H1 (cell line): ENCODE data around the gene SLC35G6. TPM values are rescaled to one million over a fixed set of nuclear protein-coding genes. Genes with fewer than 3 reads are reported as not detected.

Experiments
- CTCF ChIA-PET: fragments of 300-600 bp; sonication (Branson Sonifier 250); formaldehyde crosslinking; loops from one replicate; lab custom pipeline; 2021; ENCODE audit not compliant: partially characterized antibody; lab: Charles Lee
- POLR2A ChIA-PET: fragments of 300-600 bp; sonication (Branson Sonifier 250); formaldehyde crosslinking; loops from one replicate; lab custom pipeline; 2021; ENCODE audit warnings: inconsistent platforms; ENCODE audit not compliant: partially characterized antibody; lab: Charles Lee
- DNase-seq, 2 experiments: peaks; one replicate each; pipeline versions ENCODE4 v3.0.0 to v3.0.0-alpha.2; 2010 to 2022; ENCODE audit warnings: low spot score in 2 of 2, low read depth in 1 of 2, mixed read lengths in 1 of 2
- FAIRE-seq: peaks from 2 replicates; lab custom pipeline; 2011; peaks lifted over from hg19 to GRCh38; lab: Jason Lieb, UNC
- H2AFZ ChIP-seq: 2 replicates; pipeline ENCODE4 v1.8.1; 2012; ENCODE audit warnings: low read length, inconsistent platforms
- H2AK5ac ChIP-seq: 2 replicates; pipeline ENCODE4 v1.6.1; 2013; ENCODE audit warnings: low read depth, low read length
- H2BK120ac ChIP-seq: replicated peaks from 2 replicates; pipeline ENCODE3; 2013; ENCODE audit warnings: low read depth, low read length, inconsistent platforms
- H2BK12ac ChIP-seq: 2 replicates; pipeline ENCODE4 v1.6.1; 2013; ENCODE audit warnings: low read depth, low read length
- H2BK15ac ChIP-seq: 2 replicates; pipeline ENCODE4 v1.6.1; 2013; ENCODE audit warnings: low read length
- H2BK20ac ChIP-seq: 2 replicates; pipeline ENCODE4 v1.6.1; 2013; ENCODE audit warnings: low read length
- H2BK5ac ChIP-seq: 2 replicates; pipeline ENCODE4 v1.6.1; 2013; ENCODE audit warnings: low read depth, low read length
- H3K14ac ChIP-seq: 2 replicates; pipeline ENCODE4 v1.6.1; 2013; ENCODE audit warnings: inconsistent platforms; ENCODE audit not compliant: insufficient read length
- H3K18ac ChIP-seq: 2 replicates; pipeline ENCODE4 v1.6.1; 2013; ENCODE audit warnings: low read length; ENCODE audit errors: extremely low read depth
- H3K23ac ChIP-seq: 2 replicates; pipeline ENCODE4 v1.6.1; 2013; ENCODE audit warnings: inconsistent platforms; ENCODE audit not compliant: insufficient read length
- H3K23me2 ChIP-seq: 2 replicates; pipeline ENCODE4 v1.6.1; 2013; ENCODE audit warnings: low read depth, low read length
- H3K27ac ChIP-seq: 2 replicates; pipeline ENCODE4 v1.6.1; 2011; ENCODE audit warnings: low read depth, low read length, inconsistent platforms
- H3K27me3 ChIP-seq, 4 experiments: replicated peaks in 1 of 4; 1 replicate in 1 of 4; 2 replicates in 3 of 4; pipeline versions ENCODE4 v1.6.1 to v1.8.1; 2011 to 2013; ENCODE audit warnings: low read length in 3 of 4, mild to moderate bottlenecking in 3 of 4, inconsistent platforms in 2 of 4, mixed read lengths in 2 of 4, moderate library complexity in 1 of 4; ENCODE audit not compliant: control insufficient read depth in 3 of 4, insufficient read depth in 3 of 4; ENCODE audit errors: extremely low read depth in 1 of 4
- H3K36me3 ChIP-seq, 4 experiments: 2 replicates each; pipeline versions ENCODE4 v1.6.1 to v1.8.1; 2011 to 2013; ENCODE audit warnings: mild to moderate bottlenecking in 4 of 4, low read length in 3 of 4, moderate library complexity in 2 of 4, control low read depth in 1 of 4, inconsistent platforms in 1 of 4; ENCODE audit not compliant: insufficient read depth in 4 of 4, control insufficient read depth in 2 of 4
- H3K4ac ChIP-seq: replicated peaks from 2 replicates; pipeline ENCODE3; 2013; ENCODE audit warnings: low read length, low read depth, mixed read lengths, inconsistent platforms; ENCODE audit not compliant: insufficient read length
- H3K4me1 ChIP-seq, 4 experiments: replicated peaks in 1 of 4; 1 replicate in 1 of 4; 2 replicates in 3 of 4; pipeline versions ENCODE4 v1.6.1 to v1.8.1; 2011 to 2013; ENCODE audit warnings: low read length in 3 of 4, inconsistent platforms in 2 of 4, mixed read lengths in 1 of 4; ENCODE audit not compliant: insufficient read depth in 4 of 4, control insufficient read depth in 3 of 4
- H3K4me2 ChIP-seq, 2 experiments: 2 replicates each; pipeline versions ENCODE4 v1.6.1 to v1.8.1; 2011 to 2013; ENCODE audit warnings: low read depth in 2 of 2, low read length in 2 of 2, control low read depth in 1 of 2, inconsistent platforms in 1 of 2, mild to moderate bottlenecking in 1 of 2; ENCODE audit not compliant: insufficient read depth in 1 of 2
- H3K4me3 ChIP-seq, 4 experiments: fragments of 200-600, 300-600 bp in 1 of 4; sonication (generic), shearing (Covaris generic), sonication (Bioruptor Twin) in 1 of 4; 2 replicates each; pipeline versions ENCODE4 v1.5.1 to v1.8.1; 2011 to 2016; ENCODE audit warnings: low read length in 4 of 4, low read depth in 3 of 4, control low read depth in 2 of 4, inconsistent platforms in 2 of 4, mild to moderate bottlenecking in 2 of 4, mixed read lengths in 1 of 4, moderate library complexity in 1 of 4; ENCODE audit not compliant: insufficient read depth in 2 of 4; ENCODE audit errors: extremely low read depth in 1 of 4
- H3K56ac ChIP-seq: replicated peaks from 2 replicates; pipeline ENCODE3; 2013; ENCODE audit warnings: low read depth, mild to moderate bottlenecking, mixed read lengths, low read length, inconsistent platforms; ENCODE audit not compliant: insufficient read length
- H3K79me1 ChIP-seq: 2 replicates; pipeline ENCODE4 v1.6.1; 2013; ENCODE audit warnings: low read depth, low read length, control low read depth
- H3K79me2 ChIP-seq, 2 experiments: 2 replicates each; pipeline versions ENCODE4 v1.6.1 to v1.8.1; 2012 to 2013; ENCODE audit warnings: low read length in 2 of 2, mild to moderate bottlenecking in 2 of 2, inconsistent platforms in 1 of 2; ENCODE audit not compliant: insufficient read depth in 2 of 2, control insufficient read depth in 1 of 2
- H3K9ac ChIP-seq, 4 experiments: replicated peaks in 1 of 4; 1 replicate in 1 of 4; 2 replicates in 3 of 4; pipeline versions ENCODE4 v1.6.1 to v1.8.1; 2011 to 2013; ENCODE audit warnings: low read depth in 3 of 4, low read length in 3 of 4, control low read depth in 2 of 4, mild to moderate bottlenecking in 2 of 4, moderate library complexity in 2 of 4, inconsistent platforms in 1 of 4; ENCODE audit errors: extremely low read depth in 1 of 4
- H3K9me3 ChIP-seq, 2 experiments: 2 replicates each; pipeline versions ENCODE4 v1.6.1 to v1.8.1; 2012 to 2013; ENCODE audit warnings: mild to moderate bottlenecking in 2 of 2, moderate library complexity in 2 of 2, control low read depth in 1 of 2, inconsistent platforms in 1 of 2, low read depth in 1 of 2, low read length in 1 of 2, mixed read lengths in 1 of 2; ENCODE audit not compliant: insufficient read depth in 2 of 2
- H4K20me1 ChIP-seq, 2 experiments: replicated peaks in 1 of 2; 2 replicates each; pipeline versions ENCODE3 to v1.8.1; 2011 to 2013; ENCODE audit warnings: inconsistent platforms in 2 of 2, low read length in 2 of 2, mild to moderate bottlenecking in 1 of 2; ENCODE audit not compliant: insufficient read depth in 2 of 2, control insufficient read depth in 1 of 2
- H4K5ac ChIP-seq: 2 replicates; pipeline ENCODE4 v1.6.1; 2013; ENCODE audit warnings: low read length, low read depth, mixed read lengths, inconsistent platforms; ENCODE audit not compliant: insufficient read length
- H4K8ac ChIP-seq: 2 replicates; pipeline ENCODE4 v1.8.0; 2013; ENCODE audit warnings: mild to moderate bottlenecking, moderate library complexity, low read length, inconsistent platforms; ENCODE audit not compliant: insufficient read depth; ENCODE audit errors: extremely low read depth
- H4K91ac ChIP-seq: replicated peaks from 2 replicates; pipeline ENCODE3; 2013; ENCODE audit warnings: low read length, mixed read lengths, inconsistent platforms; ENCODE audit not compliant: insufficient read length
- GABPA ChIP-seq: IDR thresholded peaks from 2 replicates; pipeline ENCODE4 v1.6.1; 2011; ENCODE audit warnings: mild to moderate bottlenecking, low read length, moderate library complexity, borderline replicate concordance; ENCODE audit not compliant: insufficient read depth
- WGBS, 2 experiments: shearing (Covaris generic) in 1 of 2; methylation state at CpG; one replicate each; pipeline versions ENCODE4 v1.1.6 to v1.1.7; 2013 to 2015; ENCODE audit warnings: low lambda C conversion rate in 2 of 2, mixed read lengths in 2 of 2, inconsistent platforms in 1 of 2, low coverage in 1 of 2, missing lambda C conversion rate in 1 of 2; ENCODE audit not compliant: insufficient replicate concordance in 2 of 2, insufficient coverage in 1 of 2, insufficient read length in 1 of 2; ENCODE audit errors: extremely low coverage in 1 of 2, missing lambda C conversion rate in 1 of 2; 5-methylcytosine and 5-hydroxymethylcytosine counted together
- polyA plus RNA-seq, 7 experiments: library from polyadenylated mRNA; depleted of rRNA in 3 of 7; stranded (reverse) in 5 of 7; unstranded in 2 of 7; fragments of >200 nt in 5 of 7; fragments of 200-250 nt in 2 of 7; gene quantifications; 1 replicate in 5 of 7; 2 replicates in 1 of 7; 4 replicates in 1 of 7; pipeline versions ENCODE4 v1.2.1 to v1.2.3, GENCODE V29; 2011 to 2013; ENCODE audit warnings: missing spikeins in 2 of 7, mixed read lengths in 2 of 7
- total RNA-seq: library from RNA; stranded (reverse); fragmentation: NEBNext Ultra II Directional; extraction: Animal tissue kit (Norgen Biotek cat#: 25700); gene quantifications from 2 replicates; pipeline ENCODE4 v1.2.1, GENCODE V29; 2021

SLC35G6 gene
- total and polyA plus RNA-seq, 2 of the 8 experiments (the other 6 are each of a cell fraction or from before 2014, with no cell fraction given), result 0.05 TPM; not detected in 1

DNA sequence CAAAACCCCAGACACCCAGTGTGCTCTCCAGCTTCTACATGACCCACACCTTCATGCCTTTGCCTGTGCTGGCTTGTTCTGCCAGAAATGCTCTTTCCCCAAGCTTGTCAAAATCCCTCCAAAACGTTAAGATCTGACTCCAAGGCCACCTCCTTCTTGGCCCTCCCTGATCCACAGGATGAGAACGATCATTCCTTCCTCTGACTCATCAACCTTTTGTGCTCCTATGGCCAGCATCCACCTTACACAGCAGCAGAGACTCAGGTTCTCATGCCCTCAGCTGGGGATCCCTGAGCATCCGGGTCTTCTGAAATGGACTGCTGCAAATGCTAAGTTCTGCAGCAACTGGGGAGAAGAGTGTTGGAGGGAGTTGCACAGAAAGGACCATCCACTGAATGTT lies 4.8 kb upstream of the SLC35G6 start:
- H4K20me1 ChIP-seq, result peaks cover 0 to 5% of the 10 kb centered on the region in 2 experiments
- H3K23me2 ChIP-seq, result peaks cover 11% of the 10 kb centered on the region
- H4K5ac ChIP-seq, result no peak overlapping the region
- H2AK5ac ChIP-seq, result 0 out of 2 replicates have a peak overlapping the region, but pooled peaks have one; percentile 1
- no peaks in the 10 kb centered on the region for H3K36me3 ChIP-seq
- 75% methylated on average over 3 of the region's 3 CpGs; no CpG with 5 or more reads in 1 of the 2 experiments for WGBS, 2 experiments
- H3K79me1 ChIP-seq, result peaks cover 12% of the 10 kb centered on the region
- no peak overlapping the region for H3K23ac ChIP-seq
- peaks cover 2 to 18% (median 16%) of the 10 kb centered on the region in 4 experiments for H3K4me1 ChIP-seq
- POLR2A ChIA-PET, result interaction anchor here (0.9 to 14.3 kb wide), 10 partner anchors 10 to 117 kb away, joined by 3 to 339 read pairs (median 4); partner anchors contain the start of genes CHRNB1, FGF11, NLGN2 and PLSCR3
- FAIRE-seq (no peak), DNase-seq (no peak)
- no peak overlapping the region for H3K4me3 ChIP-seq
- no peak overlapping the region for H3K4ac ChIP-seq
- no peak overlapping the region for H2BK5ac ChIP-seq
- no peaks in the 10 kb centered on the region; a peak in 1 of 7 replicates for H3K27me3 ChIP-seq
- H4K8ac ChIP-seq, result no peak overlapping the region
- H3K14ac ChIP-seq, result no peak overlapping the region
- CTCF ChIA-PET, result interaction anchor here (0.8 to 3.3 kb wide), 11 partner anchors 8 to 125 kb away, joined by 3 to 17 read pairs (median 4); partner anchors contain the start of gene TMEM102
- H3K56ac ChIP-seq, result no peak overlapping the region
- no peak overlapping the region for H4K91ac ChIP-seq
- no peak overlapping the region for H2BK20ac ChIP-seq
- no peak overlapping the region; a peak in 1 of 4 replicates for H3K4me2 ChIP-seq
- H3K79me2 ChIP-seq, result peaks cover 0 to 31% of the 10 kb centered on the region in 2 experiments; a peak in 2 of 4 replicates
- H3K9ac ChIP-seq, result peak overlapping the region in 1 of 4 experiments; percentile 21; a peak in 1 of 7 replicates
- no peak overlapping the region for H3K18ac ChIP-seq
- H2BK12ac ChIP-seq, result no peak overlapping the region
- no peaks in the 10 kb centered on the region for H3K9me3 ChIP-seq
- 0 out of 2 replicates have a peak overlapping the region, but pooled peaks have one; percentile 33 for H2BK15ac ChIP-seq
- H2BK120ac ChIP-seq, result no peak overlapping the region
- H2AFZ ChIP-seq, result no peak overlapping the region
- no peak overlapping the region for H3K27ac ChIP-seq
- TF ChIP-seq GABPA, result no peak
